Osteoblast (primary cell): ENCODE results near the gene LIPC. TPM values are rescaled to one million over a fixed set of nuclear protein-coding genes. Genes with fewer than 3 reads are reported as not detected.
A peak's percentile ranks its signal among the peaks of the same experiment; 100 is the strongest.

ENCODE experiments used
- DNase-seq: peaks from one replicate; pipeline ENCODE4 v3.0.0; 2011; ENCODE audit warnings: low spot score, mixed read lengths; ENCODE audit not compliant: insufficient read length; ENCODE audit errors: missing footprints
- H2AFZ ChIP-seq: 2 replicates; pipeline ENCODE4 v1.6.0; 2011; ENCODE audit warnings: mild to moderate bottlenecking, low read length
- H3K27ac ChIP-seq: 2 replicates; pipeline ENCODE4 v1.5.1; 2011; ENCODE audit warnings: mild to moderate bottlenecking, low read depth, low read length, moderate library complexity
- H3K27me3 ChIP-seq: 2 replicates; pipeline ENCODE4 v1.6.0; 2012; ENCODE audit warnings: mild to moderate bottlenecking, control low read depth, inconsistent platforms, low read length, moderate library complexity; ENCODE audit not compliant: insufficient read depth
- H3K36me3 ChIP-seq: 2 replicates; pipeline ENCODE4 v1.5.1; 2011; ENCODE audit warnings: mild to moderate bottlenecking, low read length, control low read depth, moderate library complexity; ENCODE audit not compliant: insufficient read depth
- H3K4me1 ChIP-seq: 2 replicates; pipeline ENCODE4 v1.5.1; 2011; ENCODE audit warnings: mild to moderate bottlenecking, low read length, control low read depth, moderate library complexity; ENCODE audit not compliant: insufficient read depth
- H3K4me2 ChIP-seq: 2 replicates; pipeline ENCODE4 v1.6.0; 2011; ENCODE audit warnings: mild to moderate bottlenecking, low read length; ENCODE audit not compliant: insufficient read depth
- H3K4me3 ChIP-seq: fragments of 200-600 bp; sonication (generic); 3 replicates; pipeline ENCODE4 v1.5.1; 2012; ENCODE audit warnings: mild to moderate bottlenecking, low read length, inconsistent platforms; ENCODE audit not compliant: insufficient read depth
- H3K79me2 ChIP-seq: 2 replicates; pipeline ENCODE4 v1.6.0; 2012; ENCODE audit warnings: mild to moderate bottlenecking, low read length, control low read depth, inconsistent platforms; ENCODE audit not compliant: insufficient read depth
- H3K9me3 ChIP-seq: 2 replicates; pipeline ENCODE4 v1.5.1; 2011; ENCODE audit warnings: low read depth, low read length, control low read depth
- H4K20me1 ChIP-seq: 2 replicates; pipeline ENCODE4 v1.6.0; 2012; ENCODE audit warnings: mild to moderate bottlenecking, low read length, control low read depth; ENCODE audit not compliant: insufficient read depth
- total RNA-seq: library from RNA; depleted of rRNA; stranded (reverse); fragments of >200 nt; gene quantifications from 2 replicates; pipeline ENCODE4 v1.2.3, GENCODE V29; 2012
- TF ChIP-seq, protein P1 (sequence below): IDR thresholded peaks from 2 replicates; pipeline ENCODE4 v1.5.1; 2011; ENCODE audit warnings: mild to moderate bottlenecking, low read depth, low read length, moderate library complexity; ENCODE audit errors: extremely low read depth

The LIPC gene
- total RNA-seq, 1 donor = 1.1 TPM

DNA sequence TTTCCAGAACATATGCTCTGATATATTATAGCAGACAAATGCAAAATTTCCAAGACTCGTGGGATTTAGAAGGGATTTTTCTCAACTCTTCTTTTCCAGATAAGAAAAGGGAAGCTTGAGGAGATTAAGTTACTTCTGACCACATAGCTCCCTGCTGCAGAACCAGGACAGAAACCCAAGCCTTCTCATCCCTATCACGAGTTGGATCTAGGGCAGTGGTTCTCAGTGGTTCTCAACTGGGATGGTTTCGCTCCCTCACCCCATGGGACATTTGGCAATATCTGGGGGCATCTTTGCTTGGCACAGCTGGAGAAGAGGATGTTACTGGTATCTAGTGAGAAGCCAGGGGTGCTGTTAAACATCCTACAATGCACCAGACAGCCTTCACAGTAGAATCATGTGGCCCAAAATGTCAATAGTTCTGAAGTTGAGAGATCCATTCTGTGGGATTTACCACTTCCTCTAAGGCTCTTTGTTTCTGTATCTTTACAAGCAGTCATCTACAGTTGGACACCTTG lies 64.2 kb downstream of the LIPC start:
- H3K4me2 ChIP-seq = no peak overlapping the region
- H3K27ac ChIP-seq = no peak overlapping the region
- H4K20me1 ChIP-seq = no peaks in the 10 kb centered on the region
- H2AFZ ChIP-seq = no peak overlapping the region
- H3K4me1 ChIP-seq = peaks cover 11% of the 10 kb centered on the region
- no peak for DNase-seq
- no peaks in the 10 kb centered on the region for H3K36me3 ChIP-seq
- no peaks in the 10 kb centered on the region for H3K9me3 ChIP-seq
- H3K79me2 ChIP-seq = no peaks in the 10 kb centered on the region
- TF ChIP-seq, protein P1, sequence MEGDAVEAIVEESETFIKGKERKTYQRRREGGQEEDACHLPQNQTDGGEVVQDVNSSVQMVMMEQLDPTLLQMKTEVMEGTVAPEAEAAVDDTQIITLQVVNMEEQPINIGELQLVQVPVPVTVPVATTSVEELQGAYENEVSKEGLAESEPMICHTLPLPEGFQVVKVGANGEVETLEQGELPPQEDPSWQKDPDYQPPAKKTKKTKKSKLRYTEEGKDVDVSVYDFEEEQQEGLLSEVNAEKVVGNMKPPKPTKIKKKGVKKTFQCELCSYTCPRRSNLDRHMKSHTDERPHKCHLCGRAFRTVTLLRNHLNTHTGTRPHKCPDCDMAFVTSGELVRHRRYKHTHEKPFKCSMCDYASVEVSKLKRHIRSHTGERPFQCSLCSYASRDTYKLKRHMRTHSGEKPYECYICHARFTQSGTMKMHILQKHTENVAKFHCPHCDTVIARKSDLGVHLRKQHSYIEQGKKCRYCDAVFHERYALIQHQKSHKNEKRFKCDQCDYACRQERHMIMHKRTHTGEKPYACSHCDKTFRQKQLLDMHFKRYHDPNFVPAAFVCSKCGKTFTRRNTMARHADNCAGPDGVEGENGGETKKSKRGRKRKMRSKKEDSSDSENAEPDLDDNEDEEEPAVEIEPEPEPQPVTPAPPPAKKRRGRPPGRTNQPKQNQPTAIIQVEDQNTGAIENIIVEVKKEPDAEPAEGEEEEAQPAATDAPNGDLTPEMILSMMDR = no peak
- no peak overlapping the region for H3K4me3 ChIP-seq
- H3K27me3 ChIP-seq = peaks cover 3% of the 10 kb centered on the region

DNA sequence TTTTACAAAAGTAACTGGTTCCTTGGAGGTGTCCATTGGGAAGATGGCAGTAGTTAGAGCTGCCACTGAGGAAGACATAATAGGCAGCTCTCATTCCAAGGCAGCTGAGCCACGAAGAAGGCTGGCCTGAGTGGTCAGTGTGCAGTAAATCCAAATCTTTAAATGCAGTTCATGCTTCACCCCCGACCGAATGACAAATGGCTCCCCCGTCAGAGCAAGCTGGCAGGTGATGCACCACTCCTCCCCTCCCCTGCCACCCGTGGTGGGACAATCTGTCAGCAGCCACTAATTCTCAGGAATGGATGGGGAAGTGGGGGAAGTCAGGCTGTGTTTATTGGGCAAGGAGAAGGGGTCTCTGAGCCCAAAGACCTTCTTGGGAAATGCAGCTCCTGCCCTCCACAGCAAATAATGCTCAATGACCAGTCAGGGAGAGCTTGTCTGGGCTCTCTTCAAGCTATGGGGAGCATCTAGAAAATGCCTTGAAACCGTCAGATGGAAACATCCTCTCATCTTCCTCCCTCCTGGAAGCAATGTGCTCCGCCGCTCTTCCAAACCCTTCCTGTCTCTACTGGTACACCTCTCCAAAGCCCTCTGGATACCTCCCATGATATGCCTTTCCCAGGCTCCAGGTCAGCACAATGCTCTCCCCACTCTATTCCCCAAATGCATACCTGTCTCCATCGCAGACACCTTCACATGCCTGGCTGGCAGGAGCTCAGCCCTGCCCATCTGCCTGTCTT lies 65.4 kb downstream of the LIPC start:
- Histone ChIP-seq H3K36me3 (no peaks in the 10 kb centered on the region), H3K27me3 (peaks cover 3% of the 10 kb centered on the region), H4K20me1 (no peaks in the 10 kb centered on the region), H3K4me3 (no peak overlapping the region), H3K9me3 (no peaks in the 10 kb centered on the region), H3K4me1 (peaks cover 11% of the 10 kb centered on the region), H3K4me2 (no peak overlapping the region), H3K79me2 (no peaks in the 10 kb centered on the region), H3K27ac (no peak overlapping the region), H2AFZ (no peak overlapping the region)
- TF ChIP-seq, protein P1 = no peak
- no peak for DNase-seq

DNA sequence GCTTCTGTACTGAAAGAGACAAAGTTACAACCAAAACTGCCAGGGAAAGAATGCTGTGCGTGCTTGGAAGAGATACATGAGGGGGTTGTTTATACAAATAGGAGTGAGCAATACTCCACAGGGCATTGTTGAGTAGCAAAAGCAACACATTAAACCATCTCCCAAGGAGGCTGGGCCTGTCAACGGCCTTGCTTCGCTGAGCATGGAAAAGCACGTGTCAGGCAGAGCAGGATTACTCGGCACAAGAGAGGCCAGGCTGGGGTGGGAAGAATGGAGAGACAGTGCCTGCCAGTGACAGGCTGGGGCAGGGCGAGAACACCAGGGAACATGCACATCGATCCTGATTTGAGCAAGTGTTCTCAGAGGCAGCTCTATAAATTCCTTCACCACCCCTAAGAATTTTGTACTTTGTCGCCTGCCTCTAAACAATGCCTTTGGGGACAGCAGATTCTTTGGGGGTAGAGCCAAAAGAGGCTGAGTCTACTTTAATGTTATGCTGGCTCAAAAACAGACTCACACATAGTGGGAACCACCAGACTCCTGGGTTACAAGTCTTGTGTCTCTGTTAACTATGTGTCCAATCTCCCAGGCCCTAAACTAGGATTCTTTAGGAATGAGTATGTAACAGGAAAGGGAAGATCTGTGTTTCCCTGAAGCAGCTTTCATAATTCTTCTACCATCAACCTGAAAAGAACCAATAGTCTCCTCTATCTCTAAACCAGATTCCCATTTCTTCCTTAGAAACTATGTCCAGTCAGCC lies 67.2 kb downstream of the LIPC start:
- peak overlapping the region; percentile 3 for H2AFZ ChIP-seq
- peak overlapping the region; percentile 11 for H3K4me2 ChIP-seq
- peak overlapping the region; percentile 72 for H3K27ac ChIP-seq
- peaks cover 11% of the 10 kb centered on the region for H3K4me1 ChIP-seq
- no peaks in the 10 kb centered on the region for H3K9me3 ChIP-seq
- DNase-seq = peak; percentile 86
- H4K20me1 ChIP-seq = no peaks in the 10 kb centered on the region
- TF ChIP-seq, protein P1 = no peak
- no peaks in the 10 kb centered on the region for H3K36me3 ChIP-seq
- peaks cover 3% of the 10 kb centered on the region for H3K27me3 ChIP-seq
- H3K79me2 ChIP-seq = no peaks in the 10 kb centered on the region
- no peak overlapping the region for H3K4me3 ChIP-seq

DNA sequence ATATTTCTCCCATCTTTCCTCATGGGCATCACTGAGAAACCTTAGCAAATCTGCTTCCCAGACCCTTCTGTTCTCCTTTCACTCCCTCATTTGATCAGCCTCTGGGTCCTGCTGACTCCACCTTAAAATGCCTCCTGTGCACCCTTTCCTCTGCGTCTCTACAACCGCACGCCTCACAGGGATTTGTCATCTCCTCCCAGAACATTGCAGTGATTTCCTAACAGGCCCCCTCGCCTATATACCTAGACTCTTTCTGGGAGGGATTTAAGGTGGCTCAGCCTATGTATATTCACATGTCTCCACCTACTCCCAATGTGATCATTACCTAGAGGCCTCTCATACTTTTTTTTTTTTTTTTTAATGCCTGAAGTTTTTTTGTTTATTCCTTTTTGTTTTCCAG lies 69.2 kb downstream of the LIPC start:
- TF ChIP-seq, protein P1 = no peak
- Histone ChIP-seq H3K27ac (no peak overlapping the region), H4K20me1 (no peaks in the 10 kb centered on the region), H3K4me1 (peaks cover 11% of the 10 kb centered on the region), H2AFZ (no peak overlapping the region), H3K4me3 (no peak overlapping the region), H3K36me3 (no peaks in the 10 kb centered on the region), H3K79me2 (no peaks in the 10 kb centered on the region), H3K4me2 (no peak overlapping the region), H3K9me3 (no peaks in the 10 kb centered on the region), H3K27me3 (peaks cover 3% of the 10 kb centered on the region)
- DNase-seq = no peak
